ENCODE results near the gene HBM. TPM values are rescaled to one million over a fixed set of nuclear protein-coding genes. Genes with fewer than 3 reads are reported as not detected.

HBM gene
- total RNA-seq, 1 experiment from 2014 or later: not detected

- Histone ChIP-seq H3K4me1 (ENCODE audit: insufficient read depth, low read length, poor library complexity, severe bottlenecking) (no peaks in the 10 kb centered on the region), H3K27ac (ENCODE audit: low read depth, low read length, poor library complexity, severe bottlenecking) (no peak overlapping the region), H3K27me3 (replicated peaks; ENCODE audit: insufficient read depth, low read depth, low read length, poor library complexity) (no peaks in the 10 kb centered on the region), H3K9me3 (ENCODE audit: low read depth, low read length, poor library complexity, severe bottlenecking) (no peaks in the 10 kb centered on the region), H3K4me3 (ENCODE audit: low read depth, low read length, poor library complexity, severe bottlenecking) (no peak overlapping the region), H3K36me3 (ENCODE audit: insufficient read depth, low read length, poor library complexity, severe bottlenecking) (no peaks in the 10 kb centered on the region)
- POLR2A ChIA-PET (ENCODE audit: low non-redundant PET): no interaction called here
- CTCF ChIA-PET: no interaction called here
- BruUV-seq (replicated peaks): no TSS peak
- DNase-seq (ENCODE audit: low spot score): no peak
- intact Hi-C loops (cut with micrococcal nuclease; ENCODE audit: unreplicated experiment): no loop called here
- TF ChIP-seq CTCF (conservative IDR thresholded peaks at IDR 0.05; ENCODE audit: low read depth, low read length) (no peak), EZH2 (IDR thresholded peaks at IDR 0.05; ENCODE audit: borderline replicate concordance, low read depth, low read length, poor library complexity, severe bottlenecking) (no peak)
Measured at GRCh38 chr16:144797-145252, 21.0 kb upstream of the HBM start.

GRCh38 chr16:146646-147045, 19.1 kb upstream of the HBM start:
- Histone ChIP-seq H3K4me1 (ENCODE audit: insufficient read depth, low read length, poor library complexity, severe bottlenecking) (no peaks in the 10 kb centered on the region), H3K27ac (ENCODE audit: low read depth, low read length, poor library complexity, severe bottlenecking) (no peak overlapping the region), H3K9me3 (ENCODE audit: low read depth, low read length, poor library complexity, severe bottlenecking) (no peaks in the 10 kb centered on the region), H3K27me3 (replicated peaks; ENCODE audit: insufficient read depth, low read depth, low read length, poor library complexity) (no peaks in the 10 kb centered on the region), H3K36me3 (ENCODE audit: insufficient read depth, low read length, poor library complexity, severe bottlenecking) (no peaks in the 10 kb centered on the region), H3K4me3 (ENCODE audit: low read depth, low read length, poor library complexity, severe bottlenecking) (no peak overlapping the region)
- ChIA-PET POLR2A (ENCODE audit: low non-redundant PET) (no interaction called here), CTCF (no interaction called here)
- intact Hi-C loops (cut with micrococcal nuclease; ENCODE audit: unreplicated experiment): no loop called here
- no peak for DNase-seq (ENCODE audit: low spot score)
- TF ChIP-seq EZH2 (IDR thresholded peaks at IDR 0.05; ENCODE audit: borderline replicate concordance, low read depth, low read length, poor library complexity, severe bottlenecking) (no peak), CTCF (conservative IDR thresholded peaks at IDR 0.05; ENCODE audit: low read depth, low read length) (no peak)
- no TSS peak for BruUV-seq (replicated peaks)

- POLR2A ChIA-PET (ENCODE audit: low non-redundant PET): interaction anchor here (0.7 kb wide), 1 partner anchor 29 kb away, joined by 4 read pairs; no protein-coding TSS in a partner anchor
- TF ChIP-seq EZH2 (IDR thresholded peaks at IDR 0.05; ENCODE audit: borderline replicate concordance, low read depth, low read length, poor library complexity, severe bottlenecking): no peak
- no peak for TF ChIP-seq CTCF (conservative IDR thresholded peaks at IDR 0.05; ENCODE audit: low read depth, low read length)
- CTCF ChIA-PET: interaction anchor here (0.7 kb wide), 1 partner anchor 270 kb away, joined by 3 read pairs; no protein-coding TSS in a partner anchor
- no peak for DNase-seq (ENCODE audit: low spot score)
- Histone ChIP-seq H3K27me3 (replicated peaks; ENCODE audit: insufficient read depth, low read depth, low read length, poor library complexity) (no peaks in the 10 kb centered on the region), H3K4me3 (ENCODE audit: low read depth, low read length, poor library complexity, severe bottlenecking) (no peak overlapping the region), H3K36me3 (ENCODE audit: insufficient read depth, low read length, poor library complexity, severe bottlenecking) (no peaks in the 10 kb centered on the region), H3K4me1 (ENCODE audit: insufficient read depth, low read length, poor library complexity, severe bottlenecking) (no peaks in the 10 kb centered on the region), H3K9me3 (ENCODE audit: low read depth, low read length, poor library complexity, severe bottlenecking) (no peaks in the 10 kb centered on the region), H3K27ac (ENCODE audit: low read depth, low read length, poor library complexity, severe bottlenecking) (no peak overlapping the region)
- intact Hi-C loops (cut with micrococcal nuclease; ENCODE audit: unreplicated experiment): no loop called here
- no TSS peak for BruUV-seq (replicated peaks)
Measured at GRCh38 chr16:149024-149660, 16.6 kb upstream of the HBM start.

All from A673 (cell line).